ENCODE measurements around the gene PCBD1.

The PCBD1 gene

GRCh38 chr10:70917226-70917625, 28.9 kb upstream of the PCBD1 start:
- DNase-seq, result no peak

- no peak for DNase-seq
Measured at GRCh38 chr10:70916241-70916640, 27.9 kb upstream of the PCBD1 start.

- DNase-seq, result no peak
Measured at GRCh38 chr10:70915806-70916205, 27.4 kb upstream of the PCBD1 start.

GRCh38 chr10:70915206-70915605, 26.8 kb upstream of the PCBD1 start:
- no peak for DNase-seq

- no peak for DNase-seq
Measured at GRCh38 chr10:70914316-70914864, 26.0 kb upstream of the PCBD1 start.

- DNase-seq, result no peak
Measured at GRCh38 chr10:70913893-70914240, 25.5 kb upstream of the PCBD1 start.

GRCh38 chr10:70913191-70913892, 25.0 kb upstream of the PCBD1 start:
- DNase-seq, result no peak

GRCh38 chr10:70912556-70912955, 24.2 kb upstream of the PCBD1 start:
- DNase-seq, result no peak

- no peak for DNase-seq
Measured at GRCh38 chr10:70911386-70911785, 23.0 kb upstream of the PCBD1 start.

GRCh38 chr10:70910486-70911341, 22.3 kb upstream of the PCBD1 start:
- DNase-seq, result no peak

- DNase-seq, result no peak
Measured at GRCh38 chr10:70909326-70909935, 21.1 kb upstream of the PCBD1 start.

- DNase-seq, result no peak
Measured at GRCh38 chr10:70908406-70909296, 20.3 kb upstream of the PCBD1 start.

- DNase-seq, result no peak
Measured at GRCh38 chr10:70907637-70908405, 19.5 kb upstream of the PCBD1 start.

GRCh38 chr10:70906953-70907636, 18.7 kb upstream of the PCBD1 start:
- DNase-seq, result no peak

GRCh38 chr10:70906031-70906783, 17.8 kb upstream of the PCBD1 start:
- no peak for DNase-seq

- no peak for DNase-seq
Measured at GRCh38 chr10:70905071-70906021, 17.0 kb upstream of the PCBD1 start.

- no peak for DNase-seq
Measured at GRCh38 chr10:70903262-70903921, 15.0 kb upstream of the PCBD1 start.

GRCh38 chr10:70902661-70903261, 14.4 kb upstream of the PCBD1 start:
- no peak for DNase-seq
